Measurements from ENCODE around the gene AGBL4. TPM values are rescaled to one million over a fixed set of nuclear protein-coding genes. Genes with fewer than 3 reads are reported as not detected.

AGBL4 gene
- total RNA-seq, 4 donors from 2014 or later: 0.13 TPM; not detected in 3

GRCh38 chr1:49556676-49557234 is 467.0 kb downstream of the AGBL4 start:
- Histone ChIP-seq H3K36me3 (no peaks in the 10 kb centered on the region), H3K4me1 (no peaks in the 10 kb centered on the region), H3K27ac (replicated peaks in 1 of 4) (no peak overlapping the region), H3K9me3 (peaks cover 0 to 7% (median 2%) of the 10 kb centered on the region in 4 donors), H3K4me3 (no peak overlapping the region), H3K27me3 (no peaks in the 10 kb centered on the region)
- intact Hi-C loops (cut with DNase I): no loop called here
- TF ChIP-seq EP300 (IDR thresholded peaks at IDR 0.05) (no peak), POLR2A (IDR thresholded peaks at IDR 0.05; ENCODE audit: low read depth) (no peak), POLR2AphosphoS5 (IDR thresholded peaks at IDR 0.05) (no peak), CTCF (IDR thresholded peaks at IDR 0.05) (no peak)
- 93% methylated on average over 24 of the region's 30 CpGs for WGBS
- no peak for DNase-seq (ENCODE audit: extremely low spot score)

DNA sequence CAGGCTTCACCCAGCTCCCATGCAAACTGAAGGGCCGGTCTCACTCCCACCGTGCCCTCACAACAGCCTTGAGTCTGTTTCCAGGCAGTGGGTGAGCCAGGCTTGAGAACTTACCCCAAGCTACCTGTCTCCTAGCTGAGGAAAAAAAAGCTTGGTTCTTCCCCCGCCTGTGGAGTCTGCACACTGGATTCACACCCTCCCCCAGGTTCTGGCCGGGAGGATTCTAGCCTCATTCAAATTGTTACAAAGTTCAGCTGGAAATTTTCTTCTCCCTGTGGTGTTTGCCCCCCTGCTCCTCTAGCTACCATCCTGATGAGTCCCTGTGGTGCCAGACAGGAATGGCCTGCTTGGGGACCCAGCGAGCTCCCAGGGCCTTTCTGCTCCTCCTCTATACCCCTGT is 471.7 kb downstream of the AGBL4 start:
- Histone ChIP-seq H3K4me3 (no peak overlapping the region), H3K27ac (replicated peaks in 1 of 4) (no peak overlapping the region), H3K36me3 (no peaks in the 10 kb centered on the region), H3K9me3 (peaks cover 0 to 12% (median 2%) of the 10 kb centered on the region in 4 donors), H3K4me1 (no peaks in the 10 kb centered on the region), H3K27me3 (no peaks in the 10 kb centered on the region)
- TF ChIP-seq CTCF (IDR thresholded peaks at IDR 0.05) (no peak), POLR2A (IDR thresholded peaks at IDR 0.05; ENCODE audit: low read depth) (no peak), POLR2AphosphoS5 (IDR thresholded peaks at IDR 0.05) (no peak), EP300 (IDR thresholded peaks at IDR 0.05) (no peak)
- 43% methylated on average over 1 of the region's 5 CpGs for whole genome bisulfite sequencing
- intact Hi-C loops (cut with DNase I): no loop called here
- no peak for DNase-seq (ENCODE audit: extremely low spot score)

GRCh38 chr1:49544615-49545014 is 479.1 kb downstream of the AGBL4 start:
- DNase-seq (ENCODE audit: extremely low spot score): no peak
- H3K4me3 ChIP-seq: no peak overlapping the region
- no peak for TF ChIP-seq EP300 (IDR thresholded peaks at IDR 0.05)
- TF ChIP-seq CTCF (IDR thresholded peaks at IDR 0.05): no peak
- TF ChIP-seq POLR2AphosphoS5 (IDR thresholded peaks at IDR 0.05): no peak
- TF ChIP-seq POLR2A (IDR thresholded peaks at IDR 0.05; ENCODE audit: low read depth): no peak
- intact Hi-C loops (cut with DNase I): no loop called here
- peaks cover 0 to 24% (median 0%) of the 10 kb centered on the region in 4 donors for H3K9me3 ChIP-seq
- H3K4me1 ChIP-seq: no peaks in the 10 kb centered on the region
- no peaks in the 10 kb centered on the region for H3K36me3 ChIP-seq
- no peak overlapping the region for H3K27ac ChIP-seq (replicated peaks in 1 of 4)
- H3K27me3 ChIP-seq: no peaks in the 10 kb centered on the region
- WGBS: 81% methylated on average over 3 of the region's 3 CpGs

DNA sequence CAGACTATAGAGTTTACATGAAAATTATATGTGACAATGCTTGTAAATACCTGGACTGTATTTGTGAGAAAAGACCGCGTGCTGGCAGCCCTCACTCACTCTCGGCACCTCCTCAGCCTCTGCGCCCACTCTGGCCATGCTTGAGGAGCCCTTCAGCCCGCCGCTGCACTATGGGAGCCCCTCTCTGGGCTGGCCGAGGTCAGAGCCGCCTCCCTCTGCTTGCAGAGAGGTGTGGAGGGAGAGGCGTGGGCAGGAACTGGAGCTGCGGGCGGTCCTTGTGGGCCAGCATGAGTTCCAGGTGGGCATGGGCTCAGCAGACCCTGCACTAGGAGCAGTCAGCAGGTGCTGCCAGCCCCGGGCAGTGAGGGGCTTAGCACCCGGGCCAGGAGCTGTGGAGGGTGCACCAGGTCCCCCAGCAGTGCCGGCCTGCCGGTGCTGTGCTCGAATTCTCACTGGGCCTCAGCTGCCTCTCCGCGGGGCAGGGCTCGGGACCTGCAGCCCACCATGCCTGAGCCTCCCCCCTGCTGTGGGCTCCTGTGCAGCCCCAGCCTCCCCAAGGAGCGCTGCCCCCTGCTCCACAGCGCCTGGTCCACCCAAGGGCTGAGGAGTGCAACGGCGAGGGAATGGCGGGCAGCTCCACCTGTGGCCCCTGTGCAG is 482.5 kb downstream of the AGBL4 start:
- intact Hi-C loops (cut with DNase I): no loop called here
- peaks cover 0 to 19% (median 0%) of the 10 kb centered on the region in 4 donors for H3K9me3 ChIP-seq
- no peak overlapping the region for H3K4me3 ChIP-seq
- no peaks in the 10 kb centered on the region for H3K4me1 ChIP-seq
- WGBS: 89% methylated on average over 15 of the region's 24 CpGs
- no peaks in the 10 kb centered on the region for H3K36me3 ChIP-seq
- DNase-seq (ENCODE audit: extremely low spot score): no peak
- TF ChIP-seq POLR2AphosphoS5 (IDR thresholded peaks at IDR 0.05) (no peak), CTCF (IDR thresholded peaks at IDR 0.05) (no peak), EP300 (IDR thresholded peaks at IDR 0.05) (no peak), POLR2A (IDR thresholded peaks at IDR 0.05; ENCODE audit: low read depth) (no peak)
- H3K27me3 ChIP-seq: no peaks in the 10 kb centered on the region
- H3K27ac ChIP-seq (replicated peaks in 1 of 4): no peak overlapping the region
